Pancreas (tissue), 10 donors: ENCODE results near the gene ZNF175. TPM values are rescaled to one million over a fixed set of nuclear protein-coding genes. Genes with fewer than 3 reads are reported as not detected.
A peak's percentile ranks its signal among the peaks of the same experiment; 100 is the strongest.

ENCODE experiments used
- ATAC-seq, 4 donors: fragments of 200-7000 bp; cut with Tn5 transposase; one replicate each; pipeline versions ENCODE4 v1.8.0 to v1.9.1; 2020; ENCODE audit warnings: mild to moderate bottlenecking in 4 of 4, moderate library complexity in 4 of 4
- DNase-seq, 6 donors: peaks; one replicate each; pipeline ENCODE4 v3.0.0-alpha.2; 2020
- FAIRE-seq: peaks from 2 replicates; lab custom pipeline; 2012; peaks lifted over from hg19 to GRCh38; lab: Jason Lieb, UNC
- H3K27ac ChIP-seq, 4 donors: fragments of 200-600 bp; sonication (generic); 1 replicate in 3 of 4; 2 replicates in 1 of 4; pipeline versions ENCODE4 v1.5.0 to v1.8.0; 2020
- H3K27me3 ChIP-seq, 4 donors: fragments of 200-600 bp; one replicate each; pipeline ENCODE4 v1.8.0; 2021
- H3K36me3 ChIP-seq, 3 donors: fragments of 200-600 bp; sonication (generic) in 1 of 3; one replicate each; pipeline versions ENCODE4 v1.5.0 to v1.8.0; 2020 to 2021
- H3K4me1 ChIP-seq, 3 donors: fragments of 200-600 bp; one replicate each; pipeline ENCODE4 v1.8.0; 2021
- H3K4me3 ChIP-seq, 4 donors: fragments of 200-600 bp; sonication (generic) in 2 of 4; one replicate each; pipeline versions ENCODE4 v1.5.0 to v1.8.0; 2020 to 2021
- H3K9me3 ChIP-seq, 4 donors: fragments of 200-600 bp; one replicate each; pipeline ENCODE4 v1.8.0; 2021
- WGBS, 2 donors: extraction: QIAGEN DNeasy Blood & Tissue Kit; methylation state at CpG; one replicate each; pipeline ENCODE4 v1.1.7; 2013; 5-methylcytosine and 5-hydroxymethylcytosine counted together
- intact Hi-C, 3 donors: fragments of 100-400 bp; cut with DNase I; formaldehyde crosslinking; loops; one replicate each; pipeline versions ENCODE4 v1.11.1 to v1.14.2; 2022
- polyA plus RNA-seq, 2 donors: library from polyadenylated mRNA; stranded (reverse); fragments of 200-250 nt; gene quantifications; one replicate each; pipeline ENCODE4 v1.2.3, GENCODE V29; 2013
- total RNA-seq, 6 donors: library from RNA; stranded (reverse); fragmentation: NEBNext Ultra II Directional in 4 of 6; extraction: Animal tissue kit (Norgen Biotek cat#: 25700) in 4 of 6; gene quantifications; one replicate each; pipeline versions ENCODE4 v1.2.1 to v1.2.4, GENCODE V29; 2021 to 2023
- TF ChIP-seq, protein P1 (sequence below), 4 donors: fragments of 200-600 bp; sonication (generic) in 3 of 4; IDR thresholded peaks; one replicate each; pipeline versions ENCODE4 v1.5.0 to v1.8.0; 2021; ENCODE audit warnings: antibody characterized with exemption in 4 of 4
- donor health status: healthy with polysubstance abuse.
- donor health status: DM: no; HTN: no; CAD: no; lungs with moderate emphysema.
- donor health status: DM: no; HTN: no; CAD: no.
- donor health status: control.
- donor health status: control.
- donor health status: Bipolar disorder and iron deficiency.
- donor health status: DM: yes; HTN: yes; CAD: no.
- donor health status: DM: no; HTN: no; CAD: no.
- donor health status: DM: no; HTN: no; CAD: no.
- donor health status: DM: yes; HTN: yes; CAD: no.

The ZNF175 gene
- total and polyA plus RNA-seq, 8 donors = 2.0 to 8.0 (median 4.3) TPM

DNA sequence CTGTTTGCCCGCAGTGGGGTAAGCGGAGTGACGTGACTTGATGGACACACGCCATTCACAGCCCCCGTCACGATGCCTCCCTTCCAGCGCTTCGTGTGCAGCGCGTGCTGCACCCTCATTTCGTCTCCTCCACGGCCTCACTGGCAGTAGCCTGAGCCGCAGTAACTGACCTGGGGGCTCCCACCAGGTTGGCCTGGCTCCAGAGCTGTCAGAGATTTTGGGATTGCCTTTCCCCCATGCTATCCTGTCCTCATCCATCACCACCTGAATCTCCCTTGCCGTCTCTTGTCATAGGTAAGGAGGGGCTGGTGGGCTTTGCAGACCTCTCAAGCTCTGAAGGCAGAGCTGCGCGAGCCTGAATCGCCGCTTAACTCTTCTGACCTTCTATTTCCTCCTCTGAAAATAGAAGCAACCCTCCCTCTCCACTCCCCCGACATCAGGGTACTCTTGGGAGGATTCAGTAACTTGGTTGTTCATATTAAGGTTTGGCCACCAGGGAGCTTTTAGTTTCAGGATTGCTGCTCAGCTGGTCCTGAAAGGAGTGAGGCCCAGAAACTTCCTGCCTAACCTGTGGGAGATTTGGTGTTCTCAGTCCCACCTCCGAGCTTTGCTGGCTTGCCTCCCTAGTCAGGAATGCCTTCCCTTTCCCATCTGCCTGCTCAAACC lies 31.2 kb downstream of the ZNF175 start:
- Histone ChIP-seq H3K27ac (no peak overlapping the region), H3K9me3 (no peaks in the 10 kb centered on the region), H3K4me3 (no peak overlapping the region), H3K27me3 (no peaks in the 10 kb centered on the region), H3K4me1 (no peaks in the 10 kb centered on the region), H3K36me3 (no peaks in the 10 kb centered on the region)
- FAIRE-seq (no peak), ATAC-seq (no peak), DNase-seq (peak in 1 of 6 donors; percentile 39)
- TF ChIP-seq, protein P1, sequence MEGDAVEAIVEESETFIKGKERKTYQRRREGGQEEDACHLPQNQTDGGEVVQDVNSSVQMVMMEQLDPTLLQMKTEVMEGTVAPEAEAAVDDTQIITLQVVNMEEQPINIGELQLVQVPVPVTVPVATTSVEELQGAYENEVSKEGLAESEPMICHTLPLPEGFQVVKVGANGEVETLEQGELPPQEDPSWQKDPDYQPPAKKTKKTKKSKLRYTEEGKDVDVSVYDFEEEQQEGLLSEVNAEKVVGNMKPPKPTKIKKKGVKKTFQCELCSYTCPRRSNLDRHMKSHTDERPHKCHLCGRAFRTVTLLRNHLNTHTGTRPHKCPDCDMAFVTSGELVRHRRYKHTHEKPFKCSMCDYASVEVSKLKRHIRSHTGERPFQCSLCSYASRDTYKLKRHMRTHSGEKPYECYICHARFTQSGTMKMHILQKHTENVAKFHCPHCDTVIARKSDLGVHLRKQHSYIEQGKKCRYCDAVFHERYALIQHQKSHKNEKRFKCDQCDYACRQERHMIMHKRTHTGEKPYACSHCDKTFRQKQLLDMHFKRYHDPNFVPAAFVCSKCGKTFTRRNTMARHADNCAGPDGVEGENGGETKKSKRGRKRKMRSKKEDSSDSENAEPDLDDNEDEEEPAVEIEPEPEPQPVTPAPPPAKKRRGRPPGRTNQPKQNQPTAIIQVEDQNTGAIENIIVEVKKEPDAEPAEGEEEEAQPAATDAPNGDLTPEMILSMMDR (IDR thresholded peaks at IDR 0.05) = no peak
- intact Hi-C loops = no loop called here
- WGBS, 2 donors = 93 to 96% methylated on average over 20 of the region's 20 CpGs

- WGBS, 2 donors = 55 to 63% methylated on average over 6 of the region's 6 CpGs
- TF ChIP-seq, protein P1 (IDR thresholded peaks at IDR 0.05) = no peak
- H3K27me3 ChIP-seq = no peaks in the 10 kb centered on the region
- no peak overlapping the region for H3K27ac ChIP-seq
- H3K9me3 ChIP-seq = no peaks in the 10 kb centered on the region
- no peak for ATAC-seq
- H3K36me3 ChIP-seq = no peaks in the 10 kb centered on the region
- DNase-seq = no peak
- no peak overlapping the region for H3K4me3 ChIP-seq
- FAIRE-seq = no peak
- intact Hi-C loops = no loop called here
- H3K4me1 ChIP-seq = no peaks in the 10 kb centered on the region
Observed at GRCh38 chr19:51607077-51607476, 36.0 kb downstream of the ZNF175 start.

DNA sequence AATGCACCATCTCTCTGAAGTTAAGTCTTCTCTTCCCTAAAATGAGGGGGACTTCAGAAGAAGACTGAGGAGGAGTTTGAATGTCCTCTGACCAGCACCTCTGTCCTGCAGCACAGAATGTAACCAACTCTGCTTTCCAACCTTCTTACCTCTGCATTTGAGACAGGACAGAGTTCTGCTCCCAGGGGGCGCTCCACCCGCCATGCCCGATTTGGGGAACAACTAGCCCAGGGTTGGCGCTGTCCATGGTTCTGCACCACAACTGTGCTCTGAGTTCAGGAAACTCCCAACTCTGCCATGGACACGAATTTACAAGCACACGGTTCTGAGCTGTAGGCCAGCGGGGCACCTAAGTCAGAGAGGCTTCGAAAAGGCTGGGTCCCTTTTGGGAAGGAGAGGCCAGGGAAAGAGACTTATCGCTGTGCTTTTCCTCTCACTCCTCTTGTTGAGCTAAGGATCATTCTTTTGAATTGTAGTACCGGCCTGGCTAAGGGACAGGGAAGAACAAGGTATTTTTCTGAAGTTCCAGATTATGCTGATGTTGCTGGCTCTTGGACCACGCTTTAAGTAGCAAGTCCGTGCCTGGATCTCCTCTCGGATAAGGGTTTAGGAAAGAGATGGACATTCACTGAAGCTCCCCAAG lies 37.0 kb downstream of the ZNF175 start:
- ATAC-seq = peak in 3 of 4 donors; percentile 67 to 96 (median 69)

GRCh38 chr19:51610576-51610975 lies 39.5 kb downstream of the ZNF175 start:
- H3K27ac ChIP-seq = no peak overlapping the region
- FAIRE-seq (no peak), ATAC-seq (no peak), DNase-seq (no peak)
- H3K36me3 ChIP-seq = no peaks in the 10 kb centered on the region
- no peak overlapping the region for H3K4me3 ChIP-seq
- intact Hi-C loops = no loop called here
- H3K9me3 ChIP-seq = no peaks in the 10 kb centered on the region
- WGBS, 2 donors = 85 to 90% methylated on average over 1 of the region's 1 CpG
- TF ChIP-seq, protein P1 (IDR thresholded peaks at IDR 0.05) = no peak
- H3K27me3 ChIP-seq = no peaks in the 10 kb centered on the region
- H3K4me1 ChIP-seq = no peaks in the 10 kb centered on the region

More for the DNA sequence above, 37.0 kb downstream of the ZNF175 start:
- Histone ChIP-seq H3K4me3 (no peak overlapping the region), H3K27me3 (no peaks in the 10 kb centered on the region), H3K27ac (no peak overlapping the region), H3K36me3 (no peaks in the 10 kb centered on the region), H3K4me1 (no peaks in the 10 kb centered on the region), H3K9me3 (no peaks in the 10 kb centered on the region)
- WGBS, 2 donors = 25 to 32% methylated on average over 13 of the region's 13 CpGs
- TF ChIP-seq, protein P1 (IDR thresholded peaks at IDR 0.05) = peak in 2 of 4 donors; percentile 8 to 14
- no peak for FAIRE-seq
- peak in 5 of 6 donors; percentile 32 to 78 (median 63) for DNase-seq
- intact Hi-C loops = no loop called here

GRCh38 chr19:51614789-51615188 lies 43.7 kb downstream of the ZNF175 start:
- Histone ChIP-seq H3K4me3 (no peak overlapping the region), H3K27me3 (no peaks in the 10 kb centered on the region), H3K9me3 (no peaks in the 10 kb centered on the region), H3K36me3 (no peaks in the 10 kb centered on the region), H3K27ac (no peak overlapping the region), H3K4me1 (no peaks in the 10 kb centered on the region)
- intact Hi-C loops = no loop called here
- WGBS, 2 donors = 51 to 66% methylated on average over 5 of the region's 5 CpGs
- ATAC-seq = no peak
- TF ChIP-seq, protein P1 (IDR thresholded peaks at IDR 0.05) = no peak
- no peak for DNase-seq
- no peak for FAIRE-seq
